ENCODE measurements around the gene BMAL1.

- TF ChIP-seq CTCF (conservative IDR thresholded peaks at IDR 0.05; ENCODE audit: low read depth, low read length), result no peak
- TF ChIP-seq EZH2 (IDR thresholded peaks at IDR 0.05; ENCODE audit: borderline replicate concordance, low read depth, low read length, poor library complexity, severe bottlenecking), result no peak
Observed at GRCh38 chr11:13348305-13348704, 70.7 kb downstream of the BMAL1 start.
